PFSK-1 (cell line): ENCODE results near the gene TTC6.

Experiments
- FOXP2 ChIP-seq: optimal IDR thresholded peaks from 2 replicates; pipeline ENCODE3; 2011; ENCODE audit warnings: borderline replicate concordance, control low read depth, inconsistent platforms; ENCODE audit not compliant: insufficient read depth; ENCODE audit errors: extremely low read length, extremely low read depth
- POLR2AphosphoS5 ChIP-seq: IDR thresholded peaks from 2 replicates; pipeline ENCODE4 v1.6.1; 2012; ENCODE audit warnings: low read depth, mild to moderate bottlenecking, control low read depth, low read length, moderate library complexity
- SIN3A ChIP-seq: IDR thresholded peaks from 2 replicates; pipeline ENCODE4 v1.6.1; 2012; ENCODE audit warnings: mild to moderate bottlenecking, low read length, moderate library complexity, borderline replicate concordance; ENCODE audit not compliant: insufficient read depth
- TAF1 ChIP-seq: IDR thresholded peaks from 2 replicates; pipeline ENCODE4 v1.6.1; 2012; ENCODE audit warnings: low read length, control low read depth, borderline replicate concordance; ENCODE audit not compliant: insufficient read depth
- TF ChIP-seq, protein P1 (sequence below), 2 experiments: IDR thresholded peaks; 2 replicates each; pipeline versions ENCODE4 v1.6.1 to v1.8.0; 2011 to 2012; ENCODE audit warnings: low read depth in 2 of 2, low read length in 2 of 2, control low read depth in 1 of 2, inconsistent platforms in 1 of 2, mild to moderate bottlenecking in 1 of 2, moderate library complexity in 1 of 2; ENCODE audit not compliant: insufficient read depth in 1 of 2

- TF ChIP-seq POLR2AphosphoS5 (no peak), FOXP2 (no peak), TAF1 (no peak), SIN3A (no peak)
- TF ChIP-seq, protein P1, sequence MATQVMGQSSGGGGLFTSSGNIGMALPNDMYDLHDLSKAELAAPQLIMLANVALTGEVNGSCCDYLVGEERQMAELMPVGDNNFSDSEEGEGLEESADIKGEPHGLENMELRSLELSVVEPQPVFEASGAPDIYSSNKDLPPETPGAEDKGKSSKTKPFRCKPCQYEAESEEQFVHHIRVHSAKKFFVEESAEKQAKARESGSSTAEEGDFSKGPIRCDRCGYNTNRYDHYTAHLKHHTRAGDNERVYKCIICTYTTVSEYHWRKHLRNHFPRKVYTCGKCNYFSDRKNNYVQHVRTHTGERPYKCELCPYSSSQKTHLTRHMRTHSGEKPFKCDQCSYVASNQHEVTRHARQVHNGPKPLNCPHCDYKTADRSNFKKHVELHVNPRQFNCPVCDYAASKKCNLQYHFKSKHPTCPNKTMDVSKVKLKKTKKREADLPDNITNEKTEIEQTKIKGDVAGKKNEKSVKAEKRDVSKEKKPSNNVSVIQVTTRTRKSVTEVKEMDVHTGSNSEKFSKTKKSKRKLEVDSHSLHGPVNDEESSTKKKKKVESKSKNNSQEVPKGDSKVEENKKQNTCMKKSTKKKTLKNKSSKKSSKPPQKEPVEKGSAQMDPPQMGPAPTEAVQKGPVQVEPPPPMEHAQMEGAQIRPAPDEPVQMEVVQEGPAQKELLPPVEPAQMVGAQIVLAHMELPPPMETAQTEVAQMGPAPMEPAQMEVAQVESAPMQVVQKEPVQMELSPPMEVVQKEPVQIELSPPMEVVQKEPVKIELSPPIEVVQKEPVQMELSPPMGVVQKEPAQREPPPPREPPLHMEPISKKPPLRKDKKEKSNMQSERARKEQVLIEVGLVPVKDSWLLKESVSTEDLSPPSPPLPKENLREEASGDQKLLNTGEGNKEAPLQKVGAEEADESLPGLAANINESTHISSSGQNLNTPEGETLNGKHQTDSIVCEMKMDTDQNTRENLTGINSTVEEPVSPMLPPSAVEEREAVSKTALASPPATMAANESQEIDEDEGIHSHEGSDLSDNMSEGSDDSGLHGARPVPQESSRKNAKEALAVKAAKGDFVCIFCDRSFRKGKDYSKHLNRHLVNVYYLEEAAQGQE (IDR thresholded peaks at IDR 0.05; ENCODE audit: insufficient read depth in 1 of 2, low read depth in 2 of 2, low read length in 2 of 2), result no peak
Observed at GRCh38 chr14:37592482-37593408, 2.7 kb upstream of the TTC6 start.
